GM19043 (cell line): Measurements from ENCODE around the gene MAPRE2.
A peak's percentile ranks its signal among the peaks of the same experiment; 100 is the strongest.

Experiments
- ATAC-seq: cut with Tn5 transposase; IDR thresholded peaks from one replicate; pipeline ENCODE4 v1.9.1; 2021; ENCODE audit warnings: low read depth; ENCODE audit not compliant: unreplicated experiment

Gene MAPRE2

DNA sequence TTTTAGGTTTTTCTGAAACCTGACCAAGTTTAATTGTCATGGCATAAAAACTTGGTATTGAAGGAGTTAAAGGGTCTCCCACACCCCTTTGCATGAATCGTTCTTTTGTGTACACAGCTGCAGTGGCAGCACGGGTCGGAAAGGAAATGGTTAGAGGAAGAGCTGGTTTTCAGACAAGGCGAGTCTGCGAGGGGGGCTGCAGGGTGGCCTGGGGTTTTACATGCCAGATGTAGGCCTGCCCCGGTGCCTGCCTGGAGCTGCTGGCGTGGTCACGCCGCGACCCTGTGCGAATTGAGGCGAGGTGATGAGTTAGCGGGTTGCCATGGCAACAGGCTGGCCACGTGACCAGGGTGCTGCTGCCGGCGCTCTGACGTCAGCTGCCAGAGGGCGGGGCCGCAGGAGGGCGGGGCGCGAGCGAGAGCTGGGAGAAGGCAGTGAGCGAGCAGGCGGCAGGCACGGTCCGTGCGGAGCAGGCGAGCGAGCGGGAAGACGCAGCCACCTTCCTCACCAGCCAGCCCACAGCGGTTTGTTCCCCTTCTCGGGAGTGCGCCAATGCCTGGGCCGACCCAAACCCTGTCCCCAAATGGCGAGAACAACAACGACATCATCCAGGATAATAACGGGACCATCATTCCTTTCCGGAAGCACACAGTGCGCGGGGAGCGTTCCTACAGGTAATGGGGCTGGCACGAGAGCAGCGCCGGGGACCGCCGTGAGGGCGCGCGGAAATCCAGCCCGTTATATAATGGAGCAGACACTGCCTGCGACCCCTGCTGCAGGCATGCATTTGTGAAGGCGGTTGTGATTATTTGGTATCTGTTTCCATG lies at the start of gene MAPRE2:
Gene MAPRE2 (plus strand): TSS at position 426 of the 827 bp plus-strand sequence. CDS start 127 bp downstream, at position 553.
- ATAC-seq = peak; percentile 66

GRCh38 chr18:34991561-34991960 lies 49.7 kb upstream of the MAPRE2 start:
- no peak for ATAC-seq

DNA sequence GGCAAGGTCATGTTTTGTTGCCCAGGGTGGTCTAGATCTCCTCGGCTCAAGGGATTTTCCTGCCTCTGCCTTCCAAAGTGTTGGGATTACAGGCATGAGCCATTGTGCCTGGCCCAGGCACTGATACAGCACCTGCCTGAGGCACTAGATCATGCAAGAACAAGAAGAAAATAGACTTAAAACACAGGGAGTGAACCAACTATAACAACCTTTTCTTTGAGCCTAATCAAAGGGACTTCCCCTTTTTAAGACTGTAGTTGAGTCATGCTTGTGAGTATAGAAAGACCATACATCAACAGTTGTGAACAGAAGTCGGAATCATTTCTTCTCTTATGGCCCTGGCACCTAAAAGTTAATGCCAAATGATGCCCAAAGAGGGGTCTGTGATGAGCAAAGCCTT lies 47.9 kb upstream of the MAPRE2 start:
- ATAC-seq = no peak

DNA sequence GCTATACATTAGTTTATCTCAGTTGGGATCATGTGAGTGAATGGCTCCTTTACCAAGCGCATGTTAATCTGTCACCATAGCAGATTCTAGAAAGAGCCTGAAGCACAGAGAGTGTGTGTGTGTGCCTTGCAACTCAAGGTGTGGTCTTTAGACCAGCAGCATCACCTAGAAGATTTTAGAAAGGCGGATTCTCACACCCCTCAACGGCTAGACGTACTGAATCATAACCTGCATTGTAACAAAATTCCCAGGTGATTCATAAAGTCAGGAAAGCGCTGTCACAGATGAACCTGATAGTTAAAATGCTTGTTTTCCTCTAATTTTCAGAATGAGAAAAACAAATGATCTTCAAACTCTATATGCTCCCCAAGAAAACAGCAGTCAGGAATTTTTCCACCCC lies 45.5 kb upstream of the MAPRE2 start:
- ATAC-seq = no peak

DNA sequence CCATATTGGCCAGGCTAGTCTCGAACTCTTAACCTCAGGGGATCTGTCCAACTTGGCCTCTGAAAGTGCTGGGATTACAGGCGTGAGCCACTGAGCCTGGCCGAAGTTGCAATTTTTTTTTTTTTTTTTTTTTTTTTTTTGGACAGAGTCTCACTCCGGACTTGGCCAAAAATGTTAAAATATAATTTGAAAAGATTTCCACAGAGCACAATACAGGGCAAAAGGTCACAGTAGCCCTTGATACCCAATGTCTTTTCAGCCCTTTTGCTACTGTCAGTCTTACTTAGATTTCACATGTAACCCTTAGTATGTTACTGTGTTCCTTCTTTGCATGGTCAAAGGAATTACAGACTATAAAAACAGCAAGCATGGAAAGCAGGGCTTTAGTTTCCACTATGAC lies 42.6 kb upstream of the MAPRE2 start:
- no peak for ATAC-seq

DNA sequence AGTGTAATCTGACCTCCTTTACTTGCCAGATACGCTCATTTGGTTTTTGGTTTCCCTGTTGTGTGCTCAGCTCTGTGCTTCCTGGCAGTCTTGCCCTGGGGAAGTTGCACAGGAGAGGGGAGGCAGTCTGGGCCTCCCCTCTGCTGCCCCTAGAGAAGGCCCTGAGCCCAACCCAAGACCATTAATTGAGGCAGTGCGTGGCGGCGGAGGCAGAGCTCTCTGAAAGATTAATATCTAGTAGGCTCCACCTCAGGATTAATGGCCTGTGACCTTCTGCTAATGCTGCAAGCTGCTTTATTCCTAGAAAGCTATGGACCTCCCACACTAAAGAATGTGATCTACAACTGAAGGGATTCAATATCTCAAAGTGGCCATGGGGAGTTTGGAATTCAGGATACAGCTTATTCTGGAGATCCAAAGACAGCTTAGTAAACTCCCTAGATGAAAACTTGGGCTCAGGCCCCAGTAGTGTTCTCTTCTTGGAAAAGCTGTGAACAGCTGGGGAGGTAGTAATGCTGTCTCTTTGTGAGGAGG lies 41.4 kb upstream of the MAPRE2 start:
- no peak for ATAC-seq

GRCh38 chr18:35000457-35000856 lies 40.8 kb upstream of the MAPRE2 start:
- no peak for ATAC-seq

DNA sequence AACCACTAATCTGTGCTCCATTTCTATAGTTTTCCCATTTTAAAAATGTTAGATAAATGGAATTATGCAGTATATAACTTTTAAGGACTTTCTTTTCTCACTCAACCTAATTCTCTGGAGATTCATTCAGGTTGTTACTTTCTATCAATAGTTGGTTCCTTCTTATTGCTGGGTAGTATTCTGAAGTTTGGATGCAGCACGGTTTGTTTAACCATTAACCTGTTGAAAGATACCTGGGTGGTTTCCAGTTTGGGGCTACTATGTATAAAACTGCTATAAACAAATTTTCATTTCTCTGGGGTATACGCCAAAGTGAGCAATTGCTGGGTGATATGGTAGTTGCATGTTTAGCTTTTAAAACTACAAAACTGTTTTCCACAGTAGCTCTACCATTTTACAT lies 39.1 kb upstream of the MAPRE2 start:
- ATAC-seq = no peak

DNA sequence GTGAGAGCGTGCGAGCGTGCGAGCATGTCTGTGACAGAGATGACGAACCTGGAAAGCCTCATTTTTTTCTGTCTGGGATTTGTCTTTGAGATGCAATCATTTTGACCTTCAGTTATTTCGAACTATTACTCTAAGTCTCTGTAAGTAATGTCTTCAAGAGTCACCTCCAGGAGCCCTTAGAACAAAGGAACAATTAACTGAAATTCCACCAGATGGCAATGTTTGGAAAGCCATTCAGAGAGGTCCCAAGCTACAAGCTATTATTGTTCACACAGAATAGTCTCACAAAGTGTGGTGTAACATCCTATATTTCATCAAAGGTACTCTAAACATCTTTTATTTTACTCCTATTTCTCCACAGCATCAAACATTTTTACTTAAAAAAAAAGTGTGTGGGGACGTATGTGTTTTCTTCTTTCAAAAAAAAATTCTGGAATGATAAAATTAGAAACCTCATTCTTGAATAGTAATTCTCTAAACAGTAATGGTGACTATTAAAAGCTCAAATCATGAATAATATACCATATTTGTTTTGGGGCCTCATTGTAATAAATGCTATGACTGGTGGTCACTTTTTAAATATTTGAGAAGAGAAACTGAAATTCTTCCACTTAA lies 35.1 kb upstream of the MAPRE2 start:
- peak; percentile 82 for ATAC-seq

DNA sequence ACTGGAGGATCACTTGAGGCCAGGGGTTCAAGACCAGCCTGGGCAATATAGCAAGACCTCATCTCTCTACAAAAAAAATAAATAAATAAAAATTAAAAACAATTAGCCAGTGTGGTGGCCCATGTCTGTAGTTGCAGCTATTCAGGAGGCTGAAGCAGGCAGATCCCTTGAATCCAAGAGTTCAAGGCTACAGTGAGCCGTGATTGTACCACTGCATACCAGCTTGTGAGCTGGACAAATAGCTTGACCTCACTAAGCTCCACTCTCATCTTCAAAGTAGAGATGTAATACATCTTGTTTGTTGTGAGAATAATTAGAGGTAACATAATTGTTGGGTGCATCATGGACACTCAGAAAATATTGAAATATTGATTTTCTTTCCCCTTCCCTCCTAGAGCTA lies 31.1 kb upstream of the MAPRE2 start:
- no peak for ATAC-seq

GRCh38 chr18:35010993-35011392 lies 30.2 kb upstream of the MAPRE2 start:
- ATAC-seq = no peak

- no peak for ATAC-seq
Measured at GRCh38 chr18:35019933-35020332, 21.3 kb upstream of the MAPRE2 start.

DNA sequence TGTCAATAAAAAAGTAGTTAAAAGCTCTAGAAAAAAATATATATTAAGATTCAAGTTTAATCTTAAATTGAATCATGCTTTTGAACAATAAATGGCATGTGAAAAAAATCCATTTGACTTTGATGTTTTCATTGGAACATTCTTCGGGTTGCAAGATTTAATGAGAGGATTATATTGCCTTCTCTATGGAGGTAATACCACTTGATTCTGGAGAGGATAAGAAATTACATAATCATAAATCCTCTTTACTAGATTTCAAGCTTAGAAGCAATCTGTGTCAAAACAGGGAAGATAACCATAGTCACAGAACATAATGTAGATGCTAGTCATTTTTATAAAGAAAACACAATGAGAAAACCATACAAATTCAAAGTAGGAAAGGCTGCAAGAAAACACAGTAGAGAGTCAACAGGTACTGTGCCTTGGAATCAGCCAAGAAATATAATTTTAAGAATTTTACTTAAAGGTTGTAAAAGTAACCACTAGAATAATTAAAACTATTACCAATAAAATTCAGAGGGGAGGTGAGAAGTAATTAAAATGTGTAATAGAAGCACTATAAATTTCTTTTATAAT lies 18.7 kb upstream of the MAPRE2 start:
- ATAC-seq = no peak

GRCh38 chr18:35024196-35024595 lies 17.0 kb upstream of the MAPRE2 start:
- no peak for ATAC-seq

DNA sequence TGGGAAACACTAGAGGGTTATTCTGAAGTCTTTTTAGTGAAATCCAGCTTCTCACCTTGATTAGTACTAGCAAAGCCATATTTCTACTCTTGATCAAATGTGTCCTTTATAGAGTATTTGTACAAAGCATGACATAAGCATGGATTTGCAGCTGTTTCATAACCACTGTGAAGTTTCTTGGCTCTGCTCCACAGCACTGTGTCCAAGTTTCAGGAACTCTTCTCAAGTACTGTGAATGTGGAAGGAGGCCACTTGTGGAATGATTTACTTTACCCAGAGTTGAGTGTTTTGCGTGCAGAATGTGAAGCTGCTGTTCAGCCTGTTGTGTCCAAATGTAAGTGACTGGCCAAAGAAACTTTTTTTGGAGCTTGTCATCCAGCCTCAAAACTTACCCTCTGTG lies 16.2 kb upstream of the MAPRE2 start:
- no peak for ATAC-seq

GRCh38 chr18:35026407-35027061 lies 14.7 kb upstream of the MAPRE2 start:
- no peak for ATAC-seq

GRCh38 chr18:35027206-35027605 lies 14.0 kb upstream of the MAPRE2 start:
- no peak for ATAC-seq

DNA sequence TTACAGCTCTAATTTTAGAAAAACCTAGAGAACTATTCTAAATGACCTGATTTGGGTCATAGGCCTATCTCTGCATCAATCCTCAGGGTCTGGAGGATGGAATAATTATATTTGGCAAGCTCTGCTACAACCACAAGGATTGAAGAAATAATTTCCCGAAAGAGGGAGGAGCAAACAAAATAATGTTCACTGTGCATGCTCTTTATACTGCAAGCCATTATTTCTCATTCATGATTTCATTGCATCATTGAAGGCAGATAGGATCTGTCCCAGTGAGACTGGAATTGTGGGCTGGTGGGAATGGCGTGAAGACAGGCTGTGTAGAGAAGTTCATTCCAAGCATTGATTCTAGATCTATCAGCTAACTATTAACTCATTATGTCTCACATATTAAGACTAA lies 12.7 kb upstream of the MAPRE2 start:
- no peak for ATAC-seq

DNA sequence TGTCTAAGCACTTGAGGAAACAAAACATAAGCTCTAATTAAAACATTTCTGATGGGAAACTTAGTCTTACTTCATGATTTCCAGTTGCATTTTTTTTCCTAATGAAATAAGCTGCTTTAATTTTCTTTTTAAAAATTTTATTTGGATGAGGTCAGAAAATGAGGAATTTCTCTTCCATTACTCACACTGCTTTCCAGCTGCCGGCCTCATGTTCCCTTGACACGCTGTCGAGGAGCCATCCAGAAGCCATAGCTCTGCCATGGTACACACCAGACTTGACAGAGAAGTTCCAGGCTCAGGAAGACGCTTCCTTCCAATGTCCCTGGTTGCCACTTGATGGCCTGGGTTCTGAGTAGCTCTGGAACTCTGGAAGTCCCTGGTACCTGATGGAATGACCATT lies 12.1 kb upstream of the MAPRE2 start:
- no peak for ATAC-seq

- peak; percentile 63 for ATAC-seq
Measured at GRCh38 chr18:35029770-35030169, 11.4 kb upstream of the MAPRE2 start.
